Epithelial cell of proximal tubule (primary cell): Measurements from ENCODE around the gene MAG. TPM values are rescaled to one million over a fixed set of nuclear protein-coding genes. Genes with fewer than 3 reads are reported as not detected.

ENCODE experiments used
- DNase-seq: peaks from one replicate; pipeline ENCODE4 v3.0.0-alpha.2; 2011; ENCODE audit warnings: low read depth
- H3K4me3 ChIP-seq: 2 replicates; pipeline ENCODE4 v1.5.1; 2011; ENCODE audit warnings: low read depth, mild to moderate bottlenecking, low read length
- CTCF ChIP-seq: conservative IDR thresholded peaks from 2 replicates; pipeline ENCODE4 v1.5.1; 2012; ENCODE audit warnings: low read depth, mild to moderate bottlenecking, low read length
- total RNA-seq: library from RNA; depleted of rRNA; stranded (reverse); fragments of >200 nt; gene quantifications from 2 replicates; pipeline ENCODE4 v1.2.3, GENCODE V29; 2015

Gene MAG
- total RNA-seq, 1 donor from 2014 or later = not detected

- no peak for DNase-seq
- TF ChIP-seq CTCF = no peak
- H3K4me3 ChIP-seq = no peak overlapping the region
Observed at GRCh38 chr19:35341006-35341405, 49.0 kb downstream of the MAG start.

- H3K4me3 ChIP-seq = no peak overlapping the region
- no peak for DNase-seq
- TF ChIP-seq CTCF = no peak
Observed at GRCh38 chr19:35341565-35342225, 49.7 kb downstream of the MAG start.

- H3K4me3 ChIP-seq = no peak overlapping the region
- no peak for DNase-seq
- TF ChIP-seq CTCF = no peak
Observed at GRCh38 chr19:35342430-35342829, 50.5 kb downstream of the MAG start.

GRCh38 chr19:35344511-35345031 lies 52.6 kb downstream of the MAG start:
- no peak for TF ChIP-seq CTCF
- no peak for DNase-seq
- no peak overlapping the region for H3K4me3 ChIP-seq

GRCh38 chr19:35345671-35346111 lies 53.7 kb downstream of the MAG start:
- TF ChIP-seq CTCF = no peak
- DNase-seq = no peak
- no peak overlapping the region for H3K4me3 ChIP-seq

GRCh38 chr19:35346193-35347052 lies 54.5 kb downstream of the MAG start:
- DNase-seq = no peak
- H3K4me3 ChIP-seq = no peak overlapping the region
- no peak for TF ChIP-seq CTCF
